GM12865 (cell line): ENCODE data around the gene MT1E.
"Not testable (repeated sequence)": the region's sequence is repeated elsewhere in the genome, so short reads cannot be mapped to it uniquely, and the experiment has no call there.

Experiments
- DNase-seq: peaks from one replicate; pipeline ENCODE4 v3.0.0; 2010; ENCODE audit warnings: low read depth
- H3K4me3 ChIP-seq: 2 replicates; pipeline ENCODE4 v1.5.1; 2011; ENCODE audit warnings: mild to moderate bottlenecking, low read depth, low read length, control low read depth
- TF ChIP-seq, protein P1 (sequence below): IDR thresholded peaks from 2 replicates; pipeline ENCODE4 v1.5.1; 2011; ENCODE audit warnings: low read length, control low read depth, low read depth, inconsistent platforms; ENCODE audit not compliant: insufficient read depth; ENCODE audit errors: missing control alignments

MT1E gene

DNA sequence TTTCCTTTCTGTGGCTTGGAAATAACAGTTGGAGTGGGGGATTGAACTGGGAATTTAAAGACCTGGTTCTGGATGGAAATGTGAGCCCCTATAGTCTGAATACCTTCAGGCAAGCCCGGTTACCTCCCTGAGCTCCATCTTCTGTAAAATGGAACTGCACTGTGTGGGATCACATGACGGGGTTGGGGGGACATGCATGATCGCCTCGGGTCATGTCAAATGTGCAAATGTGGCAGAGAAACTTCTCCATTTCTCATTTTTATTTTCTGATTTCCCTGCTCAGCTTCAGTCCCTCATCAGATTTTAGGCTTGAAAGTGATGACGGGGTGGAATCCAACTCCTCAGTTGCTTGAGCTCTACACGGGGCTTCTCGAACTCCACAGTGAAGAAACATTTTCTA lies 27.6 kb downstream of the MT1E start:
- TF ChIP-seq, protein P1, sequence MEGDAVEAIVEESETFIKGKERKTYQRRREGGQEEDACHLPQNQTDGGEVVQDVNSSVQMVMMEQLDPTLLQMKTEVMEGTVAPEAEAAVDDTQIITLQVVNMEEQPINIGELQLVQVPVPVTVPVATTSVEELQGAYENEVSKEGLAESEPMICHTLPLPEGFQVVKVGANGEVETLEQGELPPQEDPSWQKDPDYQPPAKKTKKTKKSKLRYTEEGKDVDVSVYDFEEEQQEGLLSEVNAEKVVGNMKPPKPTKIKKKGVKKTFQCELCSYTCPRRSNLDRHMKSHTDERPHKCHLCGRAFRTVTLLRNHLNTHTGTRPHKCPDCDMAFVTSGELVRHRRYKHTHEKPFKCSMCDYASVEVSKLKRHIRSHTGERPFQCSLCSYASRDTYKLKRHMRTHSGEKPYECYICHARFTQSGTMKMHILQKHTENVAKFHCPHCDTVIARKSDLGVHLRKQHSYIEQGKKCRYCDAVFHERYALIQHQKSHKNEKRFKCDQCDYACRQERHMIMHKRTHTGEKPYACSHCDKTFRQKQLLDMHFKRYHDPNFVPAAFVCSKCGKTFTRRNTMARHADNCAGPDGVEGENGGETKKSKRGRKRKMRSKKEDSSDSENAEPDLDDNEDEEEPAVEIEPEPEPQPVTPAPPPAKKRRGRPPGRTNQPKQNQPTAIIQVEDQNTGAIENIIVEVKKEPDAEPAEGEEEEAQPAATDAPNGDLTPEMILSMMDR = no peak
- no peak for DNase-seq
- no peak overlapping the region for H3K4me3 ChIP-seq

DNA sequence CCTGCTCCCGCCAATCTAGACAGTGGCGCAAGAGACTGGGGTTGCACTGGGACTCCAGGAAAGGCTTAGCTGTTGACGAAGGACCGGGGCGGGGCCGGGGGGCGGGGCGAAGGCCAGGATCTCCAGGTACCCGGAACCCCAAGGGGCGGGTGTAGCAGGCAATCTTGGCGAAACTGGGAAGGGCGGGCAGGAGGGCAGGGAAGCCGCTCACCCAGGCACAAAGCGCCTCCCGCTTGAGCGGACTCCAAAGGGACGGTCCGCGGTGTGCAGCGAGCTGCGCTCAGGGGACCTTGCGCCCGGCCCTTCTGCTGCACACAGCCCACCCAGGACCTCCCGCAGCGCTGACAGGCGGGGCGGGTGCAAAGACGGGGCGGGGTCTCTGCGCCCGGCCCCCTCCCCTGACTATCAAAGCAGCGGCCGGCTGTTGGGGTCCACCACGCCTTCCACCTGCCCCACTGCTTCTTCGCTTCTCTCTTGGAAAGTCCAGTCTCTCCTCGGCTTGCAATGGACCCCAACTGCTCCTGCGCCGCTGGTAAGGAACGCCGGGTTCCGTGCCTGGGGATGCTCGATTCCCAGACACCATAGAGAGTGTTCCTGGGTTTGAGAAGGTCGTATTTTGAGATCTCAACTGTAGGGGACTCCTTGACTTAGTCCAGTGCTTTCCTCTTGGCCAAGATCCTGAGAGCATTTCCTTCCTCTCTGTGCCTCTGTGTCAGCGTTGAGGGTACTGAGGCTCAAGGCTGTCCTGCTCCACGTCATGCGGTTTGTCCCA lies 32.2 kb downstream of the MT1E start, which contains the start of gene MT1F:
TSS of gene MT1F (plus strand) at position 405 of the 772 bp plus-strand sequence. CDS start at position 505, 100 bp downstream.
- TF ChIP-seq, protein P1 = no peak
- H3K4me3 ChIP-seq = peak within 1 kb of the TSS; percentile 31
- DNase-seq = peak; percentile 33

DNA sequence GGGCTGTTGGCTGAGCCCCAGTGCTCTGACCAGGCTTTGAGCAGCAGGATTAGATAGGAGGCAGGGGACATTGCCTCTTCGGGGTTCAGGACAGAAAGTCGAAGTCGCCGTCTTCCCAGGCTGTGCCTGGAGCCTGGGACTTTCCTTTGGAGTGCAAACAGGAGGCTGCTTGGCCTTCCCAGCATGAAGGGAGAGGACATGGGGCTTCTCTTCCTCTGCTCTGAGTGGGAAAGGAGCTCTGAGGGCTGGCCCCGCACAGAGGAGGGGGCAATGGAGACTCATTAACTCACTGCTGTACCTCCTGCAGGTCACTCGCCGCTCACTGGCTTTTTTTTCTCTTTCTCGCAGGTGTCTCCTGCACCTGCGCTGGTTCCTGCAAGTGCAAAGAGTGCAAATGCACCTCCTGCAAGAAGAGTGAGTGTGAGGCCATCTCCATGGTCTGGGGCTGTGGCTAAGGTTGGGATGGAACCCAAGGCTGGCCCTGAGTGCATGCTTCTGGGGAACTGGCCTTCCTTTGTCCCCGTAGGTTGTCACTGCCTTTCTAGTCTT lies 32.8 kb downstream of the MT1E start:
- TF ChIP-seq, protein P1 = no peak
- no peak overlapping the region for H3K4me3 ChIP-seq
- DNase-seq = no peak

DNA sequence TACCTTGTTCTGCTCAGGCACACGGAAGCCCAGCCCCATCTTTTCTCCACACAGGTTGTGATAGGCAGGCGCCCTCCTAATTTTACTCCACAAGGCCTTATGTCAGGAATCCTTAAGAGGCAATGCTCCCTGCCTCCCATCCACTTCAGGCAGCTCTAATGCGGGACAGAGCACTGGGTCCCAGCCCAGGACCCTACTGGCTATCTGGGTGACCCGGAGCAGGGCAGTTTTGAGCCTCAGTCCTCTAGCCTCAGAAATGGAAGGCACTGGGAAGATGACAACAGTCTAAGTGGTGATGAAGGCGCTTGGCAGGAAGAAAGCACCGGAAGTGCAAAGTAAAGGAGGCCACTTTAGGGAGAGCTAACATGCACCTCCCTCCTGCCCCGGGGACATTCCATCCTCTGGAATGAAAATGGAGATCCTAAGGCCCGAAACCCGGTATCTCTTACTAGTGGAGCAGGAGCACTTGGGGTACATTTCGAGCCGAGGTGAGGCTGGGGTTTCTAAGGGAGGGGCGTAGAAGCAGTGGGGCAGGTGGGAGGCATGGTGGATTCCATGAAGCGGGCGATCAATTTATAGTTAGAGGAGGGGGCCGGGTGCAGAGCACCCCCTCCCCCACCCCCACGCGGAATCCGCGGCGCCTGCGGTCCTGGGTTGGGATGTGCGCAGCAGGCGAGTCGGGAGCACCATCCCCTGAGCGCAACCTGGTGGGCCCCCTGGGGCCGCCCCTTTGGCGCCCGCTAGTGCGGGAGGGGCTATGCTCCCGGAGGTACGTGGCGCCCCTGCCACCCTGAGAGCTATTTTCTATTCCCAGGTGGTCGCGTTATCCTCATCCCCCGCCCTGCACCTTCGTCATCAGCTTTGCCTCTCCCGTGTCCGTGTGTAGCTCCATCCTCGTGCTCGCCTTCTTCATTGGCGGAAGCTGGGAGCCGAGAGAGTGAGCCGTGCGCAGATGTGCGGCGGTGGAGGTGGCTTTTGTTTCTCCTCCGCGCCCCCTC lies 37.1 kb downstream of the MT1E start:
- no peak for DNase-seq
- TF ChIP-seq, protein P1 = no peak
- no peak overlapping the region for H3K4me3 ChIP-seq

DNA sequence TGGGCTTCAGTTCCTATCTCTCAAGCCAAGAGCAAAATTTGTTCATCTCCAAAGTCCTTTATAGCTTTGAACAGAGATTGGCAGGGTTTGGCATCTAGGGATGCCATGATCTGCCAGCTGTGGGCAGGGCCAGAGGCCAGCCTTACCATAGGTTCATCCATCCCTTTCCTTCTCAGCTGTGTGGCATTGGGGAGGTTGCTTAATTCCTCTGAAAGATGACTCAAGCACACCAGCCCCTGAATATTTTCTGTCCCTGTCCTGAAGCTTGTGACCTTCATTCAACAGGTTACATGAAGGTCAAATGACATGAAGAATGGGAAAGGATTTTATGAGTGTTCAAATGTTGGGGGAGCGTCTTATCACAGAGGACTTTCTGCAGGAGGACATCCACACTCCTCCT lies 38.9 kb downstream of the MT1E start:
- TF ChIP-seq, protein P1 = no peak
- DNase-seq = no peak
- no peak overlapping the region for H3K4me3 ChIP-seq

DNA sequence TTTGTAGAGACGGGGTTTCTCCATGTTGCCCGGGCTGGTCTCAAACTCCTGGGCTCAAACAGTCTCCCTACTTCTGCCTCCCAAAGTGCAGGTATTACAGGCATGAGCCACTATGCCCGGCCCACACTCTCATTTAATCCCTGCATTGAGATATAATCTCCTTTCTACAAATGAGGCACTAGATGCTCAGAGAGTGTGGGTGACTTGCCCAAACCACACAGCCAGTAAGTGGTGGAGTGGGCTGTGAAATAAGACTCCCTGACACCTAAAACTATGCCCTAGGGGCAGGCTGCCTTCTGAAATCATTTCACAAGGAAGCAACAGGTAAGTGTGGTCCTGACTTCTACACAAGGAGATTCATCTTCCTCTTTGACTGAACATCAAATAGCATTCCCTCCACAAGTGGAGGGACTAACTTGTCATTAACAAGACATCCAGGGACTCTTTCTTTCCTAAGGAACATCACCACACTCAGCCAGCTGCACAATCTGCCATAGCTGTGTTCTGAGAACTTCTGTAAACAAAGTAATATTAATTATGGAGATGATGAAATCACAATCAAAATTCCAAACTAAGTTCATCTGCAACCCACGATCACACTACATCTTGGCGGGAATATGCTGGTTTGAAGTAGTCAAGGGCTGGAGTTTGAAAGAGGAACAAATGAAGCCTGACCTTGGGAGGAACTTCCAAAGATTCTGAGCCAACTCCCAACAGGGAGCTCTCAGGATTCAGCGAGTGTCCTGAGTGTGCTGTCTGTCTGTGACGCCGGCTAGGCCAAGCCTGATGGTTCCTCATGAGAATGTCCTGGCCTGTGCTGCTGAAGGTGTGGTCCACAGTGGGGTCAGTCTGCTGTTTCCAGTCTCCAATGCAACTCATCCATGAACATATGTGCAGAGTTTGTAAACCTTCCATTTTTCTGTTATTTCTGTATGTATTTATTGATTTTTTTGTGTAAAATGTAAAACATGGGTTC lies 40.0 kb downstream of the MT1E start:
- not testable (repeated sequence) for H3K4me3 ChIP-seq, DNase-seq
